WI38 (cell line): ENCODE results near the gene NOL6.
"Not testable (repeated sequence)": the region's sequence is repeated elsewhere in the genome, so short reads cannot be mapped to it uniquely, and the experiment has no call there.

Experiments
- H3K4me3 ChIP-seq: 2 replicates; pipeline ENCODE4 v1.5.1; 2011; ENCODE audit warnings: low read depth, mild to moderate bottlenecking, control low read depth, low read length
- CTCF ChIP-seq: IDR thresholded peaks from 2 replicates; pipeline ENCODE4 v1.5.1; 2012; ENCODE audit warnings: low read depth, mild to moderate bottlenecking, control low read depth, low read length

The NOL6 gene, protein sequence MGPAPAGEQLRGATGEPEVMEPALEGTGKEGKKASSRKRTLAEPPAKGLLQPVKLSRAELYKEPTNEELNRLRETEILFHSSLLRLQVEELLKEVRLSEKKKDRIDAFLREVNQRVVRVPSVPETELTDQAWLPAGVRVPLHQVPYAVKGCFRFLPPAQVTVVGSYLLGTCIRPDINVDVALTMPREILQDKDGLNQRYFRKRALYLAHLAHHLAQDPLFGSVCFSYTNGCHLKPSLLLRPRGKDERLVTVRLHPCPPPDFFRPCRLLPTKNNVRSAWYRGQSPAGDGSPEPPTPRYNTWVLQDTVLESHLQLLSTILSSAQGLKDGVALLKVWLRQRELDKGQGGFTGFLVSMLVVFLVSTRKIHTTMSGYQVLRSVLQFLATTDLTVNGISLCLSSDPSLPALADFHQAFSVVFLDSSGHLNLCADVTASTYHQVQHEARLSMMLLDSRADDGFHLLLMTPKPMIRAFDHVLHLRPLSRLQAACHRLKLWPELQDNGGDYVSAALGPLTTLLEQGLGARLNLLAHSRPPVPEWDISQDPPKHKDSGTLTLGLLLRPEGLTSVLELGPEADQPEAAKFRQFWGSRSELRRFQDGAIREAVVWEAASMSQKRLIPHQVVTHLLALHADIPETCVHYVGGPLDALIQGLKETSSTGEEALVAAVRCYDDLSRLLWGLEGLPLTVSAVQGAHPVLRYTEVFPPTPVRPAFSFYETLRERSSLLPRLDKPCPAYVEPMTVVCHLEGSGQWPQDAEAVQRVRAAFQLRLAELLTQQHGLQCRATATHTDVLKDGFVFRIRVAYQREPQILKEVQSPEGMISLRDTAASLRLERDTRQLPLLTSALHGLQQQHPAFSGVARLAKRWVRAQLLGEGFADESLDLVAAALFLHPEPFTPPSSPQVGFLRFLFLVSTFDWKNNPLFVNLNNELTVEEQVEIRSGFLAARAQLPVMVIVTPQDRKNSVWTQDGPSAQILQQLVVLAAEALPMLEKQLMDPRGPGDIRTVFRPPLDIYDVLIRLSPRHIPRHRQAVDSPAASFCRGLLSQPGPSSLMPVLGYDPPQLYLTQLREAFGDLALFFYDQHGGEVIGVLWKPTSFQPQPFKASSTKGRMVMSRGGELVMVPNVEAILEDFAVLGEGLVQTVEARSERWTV

DNA sequence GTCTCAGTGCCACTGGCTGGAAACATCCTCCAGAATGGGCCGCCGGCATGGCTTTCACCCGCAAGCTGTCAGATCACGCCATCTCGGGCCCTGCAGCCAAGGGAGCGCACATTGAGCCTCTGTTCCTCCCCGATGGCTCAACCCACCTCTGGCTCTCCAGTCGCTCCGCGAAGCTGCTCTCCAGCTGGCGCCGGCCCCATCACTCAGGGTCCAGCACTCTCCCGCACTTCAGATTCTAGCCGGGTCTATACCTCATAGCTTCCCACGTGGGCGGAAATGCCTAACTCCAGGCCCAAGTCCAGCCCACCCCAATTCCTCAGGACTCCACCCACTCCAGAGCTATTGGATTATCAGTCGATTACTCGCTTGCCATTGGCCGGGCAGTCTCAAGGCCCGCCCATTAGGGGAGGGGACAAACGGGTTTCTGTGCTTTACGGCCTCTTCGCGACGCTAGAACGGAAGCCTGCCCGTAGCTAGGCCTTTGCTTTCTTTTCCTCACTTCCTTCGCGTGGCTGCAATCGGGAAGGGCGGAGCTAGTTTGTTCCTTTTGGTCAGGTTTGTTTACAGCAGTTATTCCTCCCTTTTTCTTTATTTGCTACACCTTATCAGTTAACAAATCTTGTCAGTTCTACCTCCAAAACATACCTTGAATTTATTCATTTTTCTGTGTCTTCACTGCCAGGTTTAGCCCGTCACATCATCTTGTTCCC lies at the start of gene NOL6:
TSS of gene NOL6 (minus strand) at position 282 of the 710 bp plus-strand sequence. CDS start at position 200, 82 bp downstream.
- TF ChIP-seq CTCF, result no peak
- peak within 1 kb of the TSS; percentile 99 for H3K4me3 ChIP-seq

DNA sequence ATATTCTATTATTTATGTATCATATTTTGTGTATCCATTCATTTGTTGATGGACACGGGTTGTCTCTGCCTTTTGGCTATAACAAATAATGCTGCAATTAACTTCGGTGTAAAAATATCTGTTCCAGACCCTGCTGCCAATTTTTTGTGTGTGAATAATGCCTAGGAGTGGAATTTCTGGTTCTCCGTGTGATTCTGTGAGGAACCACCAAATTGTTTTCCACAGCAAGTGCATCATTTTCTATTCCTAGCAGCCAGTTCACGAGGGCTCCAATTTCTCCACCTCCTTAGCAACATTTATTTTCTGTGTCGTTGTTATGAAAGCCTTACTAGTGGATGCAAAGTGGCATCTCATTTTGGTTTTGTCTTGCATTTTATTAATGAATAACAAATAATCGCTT lies 48.1 kb upstream of the NOL6 start:
- H3K4me3 ChIP-seq, result not testable (repeated sequence)

GRCh38 chr9:33517934-33518577 lies 44.3 kb upstream of the NOL6 start:
- not testable (repeated sequence) for H3K4me3 ChIP-seq

GRCh38 chr9:33517373-33517772 lies 43.6 kb upstream of the NOL6 start:
- no peak overlapping the region for H3K4me3 ChIP-seq

DNA sequence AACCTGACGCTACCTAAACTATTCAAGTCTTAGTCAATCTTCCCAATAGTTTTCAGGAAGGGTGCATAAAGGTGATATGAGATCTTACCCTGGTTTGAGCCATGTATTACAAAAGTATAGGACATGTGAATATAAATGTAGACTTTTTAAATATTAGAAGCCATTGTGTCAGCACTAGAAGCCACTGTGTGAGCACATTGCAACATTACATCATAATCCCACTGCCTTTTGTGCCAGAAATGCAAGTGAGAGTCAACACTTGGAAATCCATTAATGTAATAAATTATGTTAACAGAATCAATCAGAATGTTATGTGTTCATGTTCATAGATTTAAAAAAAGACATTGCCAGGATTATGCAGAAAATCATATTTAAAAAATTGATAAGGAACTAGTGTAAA lies 42.7 kb upstream of the NOL6 start:
- not testable (repeated sequence) for H3K4me3 ChIP-seq

More at GRCh38 chr9:33517373-33517772, 43.6 kb upstream of the NOL6 start:
- peak; percentile 55 for TF ChIP-seq CTCF

GRCh38 chr9:33515342-33515995 lies 41.7 kb upstream of the NOL6 start:
- H3K4me3 ChIP-seq, result not testable (repeated sequence)

DNA sequence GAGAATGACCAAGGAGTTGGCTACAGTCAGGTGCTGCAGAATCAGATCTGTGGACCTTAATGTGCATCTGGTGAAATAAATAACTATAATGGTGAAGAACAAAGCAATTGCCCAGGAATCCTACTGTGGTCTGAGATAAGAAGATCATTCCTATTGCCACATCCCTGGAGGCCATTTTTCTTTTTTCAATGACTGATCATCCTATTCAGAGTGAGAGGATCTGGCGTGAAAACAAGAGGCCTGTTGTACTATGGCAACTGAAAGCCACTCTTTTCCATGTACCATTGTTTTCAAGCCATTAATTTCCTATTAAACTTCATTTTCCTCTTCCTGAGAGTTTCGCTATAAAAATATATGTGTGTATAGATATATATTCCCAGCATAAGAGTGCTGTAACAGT lies 38.8 kb upstream of the NOL6 start:
- not testable (repeated sequence) for H3K4me3 ChIP-seq

- H3K4me3 ChIP-seq, result peak overlapping the region; percentile 62
Measured at GRCh38 chr9:33511184-33511517, 37.4 kb upstream of the NOL6 start.

DNA sequence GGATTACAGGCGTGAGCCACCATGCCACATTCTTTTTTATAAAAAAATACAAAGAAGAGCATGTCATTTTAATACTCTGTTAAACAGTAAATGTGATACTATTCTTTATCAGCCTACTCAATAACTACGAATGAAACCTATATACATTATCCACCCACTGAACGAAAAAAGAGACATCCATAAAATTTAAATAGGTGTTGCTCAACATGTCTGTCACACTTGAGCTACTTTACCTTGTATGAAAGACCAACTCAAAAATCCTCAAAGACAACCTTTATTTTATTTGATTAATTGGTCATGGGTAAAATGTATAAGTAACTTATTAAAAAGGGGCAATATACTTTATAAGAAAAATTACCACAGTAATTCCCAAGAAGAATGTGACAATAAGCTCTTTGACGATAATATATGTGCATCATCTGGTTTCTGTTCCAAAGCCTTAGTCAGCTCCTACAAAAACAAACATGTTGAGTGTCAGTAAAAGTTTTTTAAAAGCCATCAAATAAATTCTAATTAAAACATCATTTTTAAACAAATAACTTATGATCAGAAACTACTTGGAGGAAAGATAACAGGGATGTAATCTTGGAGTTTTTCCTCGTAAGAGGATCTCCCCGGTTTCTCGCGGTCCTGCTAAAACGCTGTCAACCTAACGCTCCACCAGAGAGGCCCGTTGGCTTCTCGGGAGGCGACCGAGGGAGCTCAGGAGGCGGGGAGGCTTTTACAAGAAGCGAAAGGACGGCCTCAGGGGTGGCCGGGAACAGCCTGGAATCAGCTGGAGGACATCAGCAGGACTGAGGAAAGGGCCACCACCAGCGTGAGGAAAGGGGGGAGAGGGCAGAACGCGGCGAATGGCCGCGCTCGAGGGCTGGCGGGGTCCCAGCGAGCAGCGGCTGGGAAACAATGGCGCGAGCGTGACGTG lies 36.8 kb upstream of the NOL6 start:
- peak overlapping the region; percentile 62 for H3K4me3 ChIP-seq
- no peak for TF ChIP-seq CTCF
